HG02610 (cell line): ENCODE data around the gene CREB5.

Source experiments
- ATAC-seq: cut with Tn5 transposase; IDR thresholded peaks from one replicate; pipeline ENCODE4 v1.9.1; 2021; ENCODE audit warnings: mild to moderate bottlenecking, moderate library complexity; ENCODE audit not compliant: unreplicated experiment

The CREB5 gene

DNA sequence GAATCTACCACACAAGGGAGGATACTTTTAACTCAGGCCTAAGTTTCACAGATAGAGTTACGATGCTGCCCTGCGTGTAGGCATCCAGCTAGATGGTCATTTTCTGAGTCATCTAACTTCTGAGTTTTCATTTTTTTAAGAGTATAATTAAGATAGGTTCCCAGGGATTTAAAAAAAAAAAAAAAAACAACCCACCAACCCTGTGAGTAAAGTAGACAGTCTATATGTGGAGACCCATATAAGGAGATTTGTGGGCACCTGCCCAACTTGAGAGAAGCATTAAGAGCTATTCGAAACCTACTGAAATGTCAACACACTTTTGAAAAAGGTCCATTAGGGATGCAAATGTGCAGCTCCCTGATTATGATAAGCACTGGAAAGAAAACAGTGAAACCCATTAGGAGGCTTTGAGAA is 288.5 kb downstream of the CREB5 start:
- no peak for ATAC-seq

DNA sequence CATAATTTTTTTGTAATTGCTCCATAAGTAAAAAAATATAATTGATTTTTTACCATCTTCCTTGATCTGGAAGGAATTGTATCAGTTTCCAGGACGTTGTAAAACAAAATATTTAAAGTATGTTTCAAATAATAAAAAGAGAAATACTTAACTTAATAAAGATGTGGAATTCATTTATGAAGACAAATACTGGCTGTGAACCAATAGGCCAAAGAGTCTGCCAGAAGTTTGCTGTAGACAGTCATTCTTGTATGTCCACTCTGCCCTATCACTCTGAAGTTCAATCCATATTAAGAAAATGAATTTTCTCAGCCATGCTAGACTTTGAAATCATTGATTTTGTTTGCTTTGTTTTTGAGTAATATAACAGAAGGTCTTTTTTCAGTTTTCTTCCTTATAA is 289.4 kb downstream of the CREB5 start:
- no peak for ATAC-seq

DNA sequence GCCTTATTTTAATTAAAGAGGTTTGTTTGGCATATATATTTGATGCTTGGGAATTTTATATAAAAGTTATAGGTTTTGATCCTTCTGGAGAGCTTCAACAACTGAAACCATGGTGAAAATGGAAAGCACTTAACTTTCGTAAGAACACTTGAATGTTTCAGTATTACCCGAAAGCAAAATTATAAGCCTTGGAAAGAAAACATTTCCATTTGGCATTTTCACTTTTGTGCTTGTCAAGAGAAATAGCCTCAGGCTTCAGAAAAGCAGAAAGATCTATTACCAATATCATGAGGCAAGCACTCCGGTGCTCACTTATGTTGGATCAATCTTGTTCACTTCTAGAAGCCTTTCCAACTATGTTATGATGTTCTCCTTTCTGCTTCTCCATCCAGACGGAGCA is 289.9 kb downstream of the CREB5 start:
- no peak for ATAC-seq

DNA sequence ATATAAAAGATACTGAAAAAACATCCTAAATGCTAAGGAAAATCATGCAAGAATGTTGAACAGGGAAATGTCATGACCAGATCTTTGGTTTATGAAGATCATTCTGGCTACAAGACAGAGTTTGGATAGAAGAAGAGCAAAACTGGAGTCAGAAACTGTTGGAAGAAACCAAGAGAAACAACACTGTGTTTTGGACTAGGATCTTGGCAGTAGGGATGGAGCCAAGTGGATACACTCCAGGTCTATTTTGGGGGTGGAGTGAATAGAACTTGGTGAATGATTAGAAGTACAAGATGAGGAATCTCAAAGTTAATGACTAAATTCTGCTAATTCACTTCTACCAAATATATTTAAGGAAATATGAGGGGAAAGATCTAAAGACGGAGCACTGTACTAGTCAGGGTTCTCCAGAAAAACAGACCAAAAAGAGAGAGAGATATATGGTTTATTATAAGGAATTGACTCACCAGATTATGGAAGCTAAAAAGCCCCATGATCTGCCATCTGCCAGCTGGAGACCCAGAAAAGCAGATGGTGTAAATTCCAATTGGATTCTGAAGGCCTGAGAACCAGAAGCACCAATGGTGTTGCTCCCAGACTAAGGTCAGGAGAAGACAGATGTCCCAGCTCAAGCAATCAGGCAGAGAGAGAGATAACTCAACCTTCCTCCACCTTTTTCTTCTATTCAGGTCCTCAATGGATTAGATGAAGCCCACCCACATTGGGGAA is 290.9 kb downstream of the CREB5 start:
- no peak for ATAC-seq

DNA sequence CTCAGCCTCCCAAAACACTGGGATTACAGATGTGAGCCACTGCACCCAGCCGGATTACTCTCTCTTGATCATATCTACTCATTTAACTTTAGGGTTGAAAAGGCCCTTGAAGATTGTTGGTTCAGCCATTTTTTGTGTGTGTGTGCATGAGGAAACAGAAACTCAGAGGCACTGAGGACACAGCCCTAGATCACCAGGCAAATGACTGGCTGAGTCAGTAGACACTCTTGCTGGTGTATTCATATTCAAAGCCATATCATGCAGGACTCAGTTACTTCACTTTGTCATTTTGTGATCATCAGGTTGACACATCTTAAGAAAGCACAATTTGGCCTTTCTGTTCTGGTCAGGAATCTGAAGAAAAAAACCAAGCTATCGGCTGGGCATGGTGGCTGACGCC is 292.4 kb downstream of the CREB5 start:
- ATAC-seq, result peak; percentile 42

DNA sequence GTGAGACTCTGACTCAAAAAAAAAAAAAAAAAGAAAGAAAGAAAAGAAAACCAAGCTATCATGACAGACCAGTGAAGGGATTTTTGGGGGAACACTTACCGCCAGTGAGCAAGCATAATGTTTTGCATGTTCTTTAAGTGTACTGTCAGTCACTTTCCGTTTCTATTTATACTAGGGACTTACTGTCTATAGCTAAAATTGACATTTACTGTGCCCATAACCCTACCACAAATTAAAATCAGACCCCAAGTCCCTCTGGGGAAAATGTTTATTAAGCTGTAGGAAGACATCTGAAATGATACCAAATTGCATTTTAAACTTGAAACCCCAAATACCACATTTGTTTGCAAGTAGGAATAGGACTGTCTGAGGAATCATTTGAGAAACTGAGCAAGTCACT is 293.0 kb downstream of the CREB5 start:
- peak; percentile 93 for ATAC-seq

DNA sequence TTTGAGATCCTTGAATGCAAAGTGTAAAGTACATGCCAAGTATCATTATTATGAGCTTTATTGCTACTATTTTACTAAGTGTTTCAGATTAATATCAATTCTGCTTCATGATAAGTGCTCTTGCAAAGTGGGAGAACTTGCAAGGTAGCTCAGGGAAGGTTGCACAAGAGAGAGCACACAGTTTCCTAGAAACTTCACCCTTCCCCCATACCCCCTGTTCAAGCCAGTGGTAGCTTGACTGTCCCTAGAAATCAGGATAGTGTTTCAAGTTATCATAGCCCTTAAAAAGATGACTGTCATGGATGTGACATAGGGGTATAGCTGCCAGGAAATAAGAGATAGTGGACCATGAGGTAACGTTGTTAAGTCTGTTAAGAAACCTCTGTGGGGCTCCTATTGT is 294.3 kb downstream of the CREB5 start:
- ATAC-seq, result no peak

DNA sequence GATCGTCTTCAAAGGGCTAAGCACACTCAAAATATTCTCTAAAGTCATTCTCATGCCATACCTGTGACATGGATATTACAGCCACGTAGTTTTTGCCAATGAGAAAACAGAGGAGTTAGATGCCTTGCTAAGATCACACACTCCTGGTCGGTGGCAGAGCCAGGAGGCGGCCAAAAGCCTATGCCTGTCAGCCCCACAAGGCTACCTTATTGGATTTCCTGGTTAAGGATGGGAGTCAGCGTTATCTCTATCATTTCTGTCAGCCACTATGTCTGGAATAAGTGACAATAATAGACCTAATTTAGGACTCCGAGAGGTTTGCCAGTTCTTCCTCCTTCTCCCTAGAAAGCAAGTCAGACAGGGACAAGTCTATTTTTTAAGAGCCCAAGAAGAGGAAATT is 295.0 kb downstream of the CREB5 start:
- ATAC-seq, result no peak

DNA sequence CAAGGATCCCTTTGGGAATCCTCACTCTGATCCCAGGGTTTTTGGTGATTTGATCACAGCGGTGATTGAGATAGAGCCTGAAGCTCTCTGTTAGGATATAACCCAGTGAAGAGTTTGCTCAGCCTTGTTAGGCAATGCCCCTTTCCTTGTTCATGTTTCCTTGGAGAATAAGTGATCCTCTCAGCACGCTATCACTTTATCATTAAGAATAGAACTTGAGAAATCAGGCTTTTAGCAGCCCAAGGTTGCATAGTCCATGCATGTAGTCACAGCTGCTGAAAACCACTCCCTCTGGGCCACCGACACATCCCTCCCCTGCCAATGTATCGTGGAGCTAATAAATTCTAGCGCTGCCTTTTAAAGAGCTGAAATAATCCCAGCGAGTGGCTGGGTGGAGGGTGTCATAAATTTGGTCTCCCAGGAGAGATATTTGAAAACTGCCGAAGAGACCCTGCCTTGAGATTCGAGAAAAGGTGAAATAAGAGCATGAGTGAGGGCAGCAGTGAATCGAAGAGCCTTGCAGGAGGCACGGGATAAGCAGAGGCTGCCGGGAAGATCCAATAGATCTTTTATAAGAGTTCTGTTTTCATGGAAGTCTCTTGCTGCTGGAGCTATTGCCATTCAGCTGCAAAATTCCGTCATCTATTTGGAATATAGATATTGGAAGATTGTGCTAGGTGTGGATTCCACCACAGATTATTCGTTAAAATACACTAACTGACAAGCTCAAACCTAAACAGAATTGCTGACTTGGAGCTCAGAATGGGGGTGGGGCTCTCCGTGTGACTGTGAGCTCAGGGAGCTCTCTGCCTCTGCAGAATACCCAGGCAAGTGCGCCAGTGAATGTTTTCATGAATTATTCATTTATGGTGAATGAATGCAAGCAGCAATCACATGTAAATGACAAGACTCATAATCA is 296.0 kb downstream of the CREB5 start:
- no peak for ATAC-seq

DNA sequence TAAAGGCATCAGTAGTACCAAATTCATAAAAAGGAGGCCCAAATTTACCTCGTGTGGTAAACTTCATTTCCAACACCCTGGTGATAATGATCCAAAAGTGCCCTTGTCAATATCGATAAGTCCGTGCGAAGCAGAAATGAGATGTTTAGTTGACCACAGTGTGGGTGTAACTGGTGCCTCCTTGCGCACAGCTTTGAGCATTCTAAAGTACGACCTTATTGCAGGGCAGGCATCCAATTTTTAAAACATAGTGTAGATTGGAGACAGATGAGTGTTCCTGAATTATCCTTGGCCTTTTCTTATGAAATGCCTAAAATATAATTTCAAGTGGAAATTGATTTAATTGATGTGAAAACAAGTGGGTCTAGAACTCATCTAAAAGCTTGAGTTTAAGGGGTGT is 297.4 kb downstream of the CREB5 start:
- ATAC-seq, result no peak

DNA sequence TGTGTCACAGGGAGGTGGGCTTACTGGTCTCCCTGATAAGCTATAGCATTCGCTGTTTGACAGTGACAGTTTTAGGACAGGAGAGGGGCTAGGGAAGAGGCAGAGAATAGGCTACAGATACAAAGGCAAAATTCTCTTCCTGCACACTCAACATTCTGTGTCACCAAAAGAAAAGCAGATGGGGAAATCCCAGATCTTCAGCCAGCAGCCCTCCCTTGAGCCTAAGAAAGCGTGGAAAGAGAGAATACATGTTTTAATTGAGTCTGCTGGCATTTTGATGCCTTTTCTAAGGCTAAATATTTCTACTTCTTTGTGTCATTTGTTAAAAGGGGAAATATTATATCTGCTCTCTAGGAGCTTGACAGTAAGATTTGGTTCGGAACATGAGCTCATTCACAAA is 298.8 kb downstream of the CREB5 start:
- ATAC-seq, result no peak

DNA sequence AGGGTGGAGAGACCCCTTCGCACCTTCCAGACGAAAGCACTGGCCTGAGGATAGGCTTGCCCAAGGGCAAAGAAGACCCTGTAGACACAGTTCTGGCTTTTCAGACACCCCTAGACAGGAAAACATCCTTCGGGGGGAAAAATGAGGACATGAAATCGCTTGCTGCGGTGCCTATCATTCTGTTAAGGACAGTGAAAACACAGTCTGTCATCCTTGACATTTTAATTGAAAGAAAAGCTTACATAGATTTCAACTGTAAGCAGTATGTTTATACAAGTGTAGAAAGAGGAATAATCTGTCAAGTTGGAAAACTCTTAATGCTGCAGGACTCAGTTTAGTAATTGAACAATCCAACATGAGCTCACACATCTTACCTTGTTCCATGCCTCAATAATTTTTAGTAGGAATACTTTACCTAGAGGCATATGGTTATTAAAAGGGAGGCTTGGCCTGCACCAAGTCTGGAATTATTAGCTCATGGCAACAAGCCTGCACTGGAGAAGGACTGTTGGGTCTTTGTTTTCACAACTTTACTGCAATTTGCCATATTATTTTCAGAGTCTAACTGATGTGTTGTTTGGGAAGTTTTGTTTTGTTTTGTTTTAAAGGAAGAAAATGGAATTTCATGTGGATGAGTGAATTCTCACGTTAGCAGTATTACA is 302.3 kb downstream of the CREB5 start:
- no peak for ATAC-seq

DNA sequence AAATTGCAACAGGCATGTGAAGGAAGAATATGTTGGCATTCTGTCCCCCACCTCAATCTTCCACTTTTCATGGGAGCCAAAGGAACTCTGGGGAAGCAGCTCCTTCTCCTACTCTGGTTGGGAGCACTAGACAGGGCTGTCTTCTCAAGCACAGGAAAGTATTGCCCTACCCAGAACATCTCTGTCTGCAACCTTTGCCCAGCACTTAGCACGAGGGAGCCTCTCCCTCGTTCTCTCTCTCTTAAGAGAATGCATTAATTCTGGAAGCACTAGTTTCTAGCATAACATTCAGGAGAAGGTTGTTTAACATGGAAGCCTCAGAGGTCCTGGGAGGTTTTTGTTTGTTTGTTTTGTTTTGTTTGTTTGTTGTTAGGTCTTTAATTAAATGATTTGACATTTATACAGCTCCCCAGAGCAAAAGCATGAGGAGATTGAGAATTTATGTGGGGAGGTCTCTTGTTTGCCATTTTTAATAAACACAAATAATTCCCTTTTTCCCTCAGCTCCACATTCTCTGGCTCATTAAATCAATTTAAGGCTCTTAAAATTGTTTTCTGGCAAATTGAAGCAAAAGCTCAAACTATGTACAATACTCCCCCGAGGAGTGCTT is 305.2 kb downstream of the CREB5 start:
- no peak for ATAC-seq

DNA sequence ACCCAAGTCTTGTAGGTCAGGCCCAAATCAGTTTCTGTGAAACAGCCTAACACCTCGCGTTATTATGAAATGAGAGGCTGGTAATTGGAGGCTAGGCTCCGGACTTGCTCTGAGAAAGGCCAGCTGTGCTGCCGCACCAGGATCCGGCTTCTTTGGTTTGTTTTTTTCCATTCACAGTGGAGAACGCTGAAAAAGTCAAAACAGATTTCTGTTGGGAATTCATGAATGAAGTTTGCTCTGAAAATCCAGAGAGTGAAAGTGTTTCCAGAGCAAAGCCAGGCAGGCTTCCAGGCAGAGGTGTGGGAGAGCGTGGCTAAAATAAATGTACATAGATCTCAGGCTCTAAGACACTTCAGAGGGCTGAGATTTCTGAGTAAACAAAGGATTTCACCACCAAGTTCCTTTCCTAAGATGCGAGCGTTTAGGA is 305.8 kb downstream of the CREB5 start:
- ATAC-seq, result no peak

DNA sequence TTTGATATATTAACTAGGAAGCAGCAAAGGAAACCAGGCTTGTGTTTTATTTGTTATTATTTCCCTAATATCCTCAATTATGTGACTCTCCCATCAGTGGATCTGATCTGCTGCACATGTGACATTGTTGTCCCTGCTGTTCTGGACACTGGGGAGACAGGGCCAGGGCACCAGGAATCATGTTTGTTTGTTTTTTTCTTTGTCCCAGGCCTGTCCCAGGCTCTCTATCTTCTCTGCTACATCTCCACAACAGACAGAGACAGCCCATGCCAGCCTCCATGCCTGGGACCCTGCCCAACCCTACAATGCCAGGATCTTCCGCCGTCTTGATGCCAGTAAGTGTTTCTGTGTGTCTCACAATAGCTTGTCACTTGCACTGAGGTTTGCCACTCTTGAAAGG is 306.2 kb downstream of the CREB5 start:
- ATAC-seq, result no peak

DNA sequence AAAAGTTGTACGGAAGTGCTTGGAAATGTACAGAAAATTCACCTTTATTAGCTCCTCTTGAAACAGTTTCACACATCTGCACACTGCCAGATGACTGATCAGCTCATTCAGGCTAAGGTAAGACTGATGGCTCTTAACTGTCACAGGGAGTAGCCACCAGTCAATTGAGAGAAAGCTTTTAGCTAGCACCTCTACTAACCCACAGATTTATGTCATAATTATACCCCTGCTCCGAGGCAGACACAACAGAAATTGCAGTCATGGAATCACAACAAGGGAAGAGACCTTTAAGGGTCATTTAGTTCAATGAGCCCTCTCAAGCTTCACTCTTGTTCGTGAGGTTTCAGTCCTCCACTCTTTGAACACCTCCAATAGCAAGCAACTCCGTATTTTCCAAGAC is 310.4 kb downstream of the CREB5 start:
- no peak for ATAC-seq

DNA sequence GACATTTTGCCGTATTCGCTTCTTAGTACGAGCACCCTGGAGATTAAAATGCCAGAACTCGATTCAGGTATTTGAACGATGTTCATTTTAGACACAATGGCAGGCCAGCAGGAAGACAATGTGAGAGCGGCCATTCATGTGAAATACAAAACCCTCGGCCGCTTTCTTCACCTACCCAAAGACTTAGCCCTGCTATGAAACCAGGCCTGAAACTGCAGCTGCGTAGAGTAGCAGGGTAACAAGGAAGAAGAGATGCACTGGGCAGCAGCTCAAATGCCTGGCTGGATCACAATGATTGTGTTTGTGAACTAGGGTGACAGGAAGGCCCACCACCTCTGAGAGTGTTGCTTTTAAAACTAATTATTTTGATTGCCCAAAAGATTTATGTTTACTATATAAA is 311.0 kb downstream of the CREB5 start:
- no peak for ATAC-seq

DNA sequence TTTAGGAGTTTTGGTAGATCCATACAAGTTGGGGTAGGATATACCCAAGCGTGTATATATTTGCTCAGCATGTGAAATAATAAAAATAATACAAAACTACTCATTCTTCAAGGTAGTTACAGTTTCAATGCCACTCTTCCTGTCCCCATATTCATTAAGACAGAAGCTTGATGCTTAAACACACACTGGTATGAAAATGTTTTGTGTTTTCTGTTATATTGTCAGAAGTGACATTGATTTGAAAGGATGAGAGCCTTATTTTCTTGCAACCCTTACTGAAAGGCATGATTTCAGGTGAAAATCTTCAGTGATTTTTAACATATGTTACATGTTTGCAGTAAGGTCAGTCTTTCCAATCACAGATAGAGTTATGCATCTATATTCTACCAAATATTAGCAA is 312.2 kb downstream of the CREB5 start:
- no peak for ATAC-seq

DNA sequence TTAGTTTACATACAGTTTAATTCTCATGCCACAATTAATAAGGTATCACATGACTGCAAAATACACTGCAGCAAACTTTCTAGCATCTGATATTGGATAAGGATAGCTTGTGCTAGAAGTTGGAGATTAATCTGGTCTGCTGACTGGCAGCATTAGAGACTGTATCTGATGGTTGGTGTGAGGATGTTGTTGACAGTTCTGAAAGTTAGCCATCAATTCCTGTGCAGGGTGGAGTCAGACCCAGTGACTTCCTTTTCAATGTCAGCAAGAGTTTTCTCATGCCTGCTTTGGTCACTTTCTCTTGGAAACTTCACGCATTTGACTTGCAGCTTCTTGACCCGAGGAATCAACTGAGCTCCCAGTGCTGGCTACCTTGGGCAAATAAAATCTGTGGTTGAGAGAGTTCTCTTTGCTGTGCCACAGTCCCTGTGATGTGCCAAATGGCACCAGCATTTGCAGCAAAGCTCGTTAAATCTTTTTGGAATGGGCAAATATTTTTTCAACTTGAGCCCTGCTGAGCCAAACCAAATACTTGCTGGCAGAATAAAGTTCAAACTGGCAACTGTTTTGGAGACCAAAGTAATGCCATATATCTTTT is 312.8 kb downstream of the CREB5 start:
- no peak for ATAC-seq

DNA sequence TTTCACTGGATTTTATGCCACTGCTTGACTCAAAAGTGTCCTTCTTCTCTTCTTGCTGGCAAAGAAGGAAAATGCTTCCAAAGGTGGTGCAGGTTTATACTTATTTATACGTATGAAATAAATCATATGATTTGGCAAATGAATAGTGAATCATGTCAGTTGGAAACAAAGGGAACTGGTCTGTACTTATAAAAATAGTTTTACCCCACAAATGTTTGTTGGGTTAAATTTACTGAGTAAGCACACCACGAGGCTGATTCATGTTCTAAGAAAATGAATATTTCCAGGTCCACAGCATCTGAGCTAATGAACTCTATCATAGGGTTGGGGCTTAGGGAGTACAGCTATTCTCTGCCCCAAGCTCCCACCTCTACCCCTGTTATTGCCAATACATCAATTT is 313.6 kb downstream of the CREB5 start:
- ATAC-seq, result no peak

DNA sequence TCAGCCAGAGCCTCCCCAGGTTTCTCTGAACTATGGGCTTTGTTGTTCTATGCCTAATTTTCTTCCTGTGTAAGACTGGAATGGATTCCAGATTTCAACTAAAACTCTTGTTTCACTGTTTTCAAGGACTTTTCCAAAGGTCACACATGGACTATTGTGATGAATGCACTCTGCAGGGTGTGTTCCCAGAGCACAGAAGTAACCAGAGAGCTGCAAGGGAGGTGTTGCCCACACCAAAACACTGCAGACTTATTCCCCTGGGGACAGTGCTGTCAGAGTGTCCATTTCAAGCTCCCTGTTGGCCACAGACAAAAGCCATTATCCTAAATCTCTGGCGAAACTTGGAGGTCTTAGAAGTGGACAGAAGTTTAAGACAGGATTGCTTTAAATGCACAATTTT is 314.2 kb downstream of the CREB5 start:
- no peak for ATAC-seq
